ENCODE measurements around the gene MSL3B.
"Not testable (repeated sequence)": the region's sequence is repeated elsewhere in the genome, so short reads cannot be mapped to it uniquely, and the experiment has no call there.

MSL3B gene

DNA sequence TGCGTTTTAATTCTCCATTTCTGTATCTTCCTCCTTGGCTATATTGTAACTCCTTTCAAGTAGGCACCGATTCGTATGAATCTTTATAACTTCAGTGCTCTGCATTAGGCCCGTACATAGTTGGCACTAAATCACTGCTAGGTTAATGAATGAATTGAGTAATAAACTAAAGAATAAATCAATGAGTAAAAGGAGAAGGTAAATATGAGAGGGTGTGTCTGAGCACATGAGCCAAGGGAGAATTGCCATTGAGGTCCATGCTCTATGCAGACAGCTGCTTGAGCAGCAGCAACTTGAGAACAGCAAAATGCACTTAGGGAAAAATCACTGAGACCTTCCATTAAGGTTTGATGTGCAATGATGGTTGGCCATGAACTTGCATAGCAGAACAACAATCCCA is 37.8 kb upstream of the MSL3B start:
- TF ChIP-seq, protein P1, sequence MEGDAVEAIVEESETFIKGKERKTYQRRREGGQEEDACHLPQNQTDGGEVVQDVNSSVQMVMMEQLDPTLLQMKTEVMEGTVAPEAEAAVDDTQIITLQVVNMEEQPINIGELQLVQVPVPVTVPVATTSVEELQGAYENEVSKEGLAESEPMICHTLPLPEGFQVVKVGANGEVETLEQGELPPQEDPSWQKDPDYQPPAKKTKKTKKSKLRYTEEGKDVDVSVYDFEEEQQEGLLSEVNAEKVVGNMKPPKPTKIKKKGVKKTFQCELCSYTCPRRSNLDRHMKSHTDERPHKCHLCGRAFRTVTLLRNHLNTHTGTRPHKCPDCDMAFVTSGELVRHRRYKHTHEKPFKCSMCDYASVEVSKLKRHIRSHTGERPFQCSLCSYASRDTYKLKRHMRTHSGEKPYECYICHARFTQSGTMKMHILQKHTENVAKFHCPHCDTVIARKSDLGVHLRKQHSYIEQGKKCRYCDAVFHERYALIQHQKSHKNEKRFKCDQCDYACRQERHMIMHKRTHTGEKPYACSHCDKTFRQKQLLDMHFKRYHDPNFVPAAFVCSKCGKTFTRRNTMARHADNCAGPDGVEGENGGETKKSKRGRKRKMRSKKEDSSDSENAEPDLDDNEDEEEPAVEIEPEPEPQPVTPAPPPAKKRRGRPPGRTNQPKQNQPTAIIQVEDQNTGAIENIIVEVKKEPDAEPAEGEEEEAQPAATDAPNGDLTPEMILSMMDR (IDR thresholded peaks at IDR 0.05; ENCODE audit: low read depth, low read length) = no peak
- Histone ChIP-seq H3K9me3 (ENCODE audit: severe bottlenecking) (no peaks in the 10 kb centered on the region), H3K36me3 (no peaks in the 10 kb centered on the region), H3K27ac (no peak overlapping the region), H3K4me3 (ENCODE audit: low read depth, low read length) (no peak overlapping the region), H3K27me3 (ENCODE audit: insufficient read depth, low read depth, severe bottlenecking) (no peaks in the 10 kb centered on the region)
- no peak for DNase-seq

DNA sequence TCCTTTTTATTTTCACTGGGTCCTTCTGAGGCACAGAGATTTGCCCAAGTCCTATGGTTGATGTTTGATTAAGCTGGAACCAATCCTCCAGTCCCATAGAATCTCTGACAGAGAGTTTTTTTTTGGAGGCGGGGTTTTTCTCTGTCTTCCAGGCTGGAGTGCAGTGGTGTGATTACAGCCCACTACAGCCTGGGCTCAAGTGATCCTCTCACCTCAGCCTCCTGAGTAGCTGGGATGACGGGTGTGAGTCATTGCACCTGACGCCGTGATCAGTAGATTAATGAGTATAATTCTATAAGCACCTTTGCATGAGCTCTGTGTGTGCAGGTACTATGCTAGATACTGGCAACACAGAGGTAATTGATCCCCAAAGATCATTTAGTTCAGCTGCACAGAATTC is 33.7 kb upstream of the MSL3B start:
- no peaks in the 10 kb centered on the region for H3K27me3 ChIP-seq (ENCODE audit: insufficient read depth, low read depth, severe bottlenecking)
- peak; percentile 56 for DNase-seq
- TF ChIP-seq, protein P1 (IDR thresholded peaks at IDR 0.05; ENCODE audit: low read depth, low read length) = no peak

DNA sequence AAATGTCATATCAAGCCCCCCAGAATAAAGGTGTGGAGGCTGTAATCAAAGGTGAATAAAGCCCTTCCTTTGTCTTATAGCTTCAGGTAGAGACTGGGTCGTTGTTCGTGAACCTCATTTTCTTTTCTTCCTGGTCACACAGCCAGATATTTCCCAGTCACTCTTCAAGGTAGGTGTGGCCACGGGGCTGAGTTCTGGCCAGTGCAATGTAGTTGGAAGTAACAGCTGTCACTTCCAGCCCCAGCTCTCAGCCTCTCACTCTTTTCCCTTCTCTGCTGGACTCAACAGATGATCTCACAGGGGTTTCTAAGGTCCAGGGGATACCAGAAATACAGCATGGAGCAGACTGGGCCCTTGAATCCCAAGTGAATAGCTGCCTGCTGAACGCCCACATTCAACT is 33.2 kb upstream of the MSL3B start:
- Histone ChIP-seq H3K27me3 (ENCODE audit: insufficient read depth, low read depth, severe bottlenecking) (no peaks in the 10 kb centered on the region), H3K9me3 (ENCODE audit: severe bottlenecking) (no peaks in the 10 kb centered on the region), H3K36me3 (no peaks in the 10 kb centered on the region), H3K27ac (no peak overlapping the region; the same call in 1 of the 2 replicates), H3K4me3 (ENCODE audit: low read depth, low read length) (no peak overlapping the region)
- peak; percentile 33 for DNase-seq
- TF ChIP-seq, protein P1 (IDR thresholded peaks at IDR 0.05; ENCODE audit: low read depth, low read length) = no peak

More for the DNA sequence above, 33.7 kb upstream of the MSL3B start:
- no peaks in the 10 kb centered on the region for H3K9me3 ChIP-seq (ENCODE audit: severe bottlenecking)
- H3K27ac ChIP-seq = no peak overlapping the region; the same call in 1 of the 2 replicates
- no peak overlapping the region for H3K4me3 ChIP-seq (ENCODE audit: low read depth, low read length)
- no peaks in the 10 kb centered on the region for H3K36me3 ChIP-seq

DNA sequence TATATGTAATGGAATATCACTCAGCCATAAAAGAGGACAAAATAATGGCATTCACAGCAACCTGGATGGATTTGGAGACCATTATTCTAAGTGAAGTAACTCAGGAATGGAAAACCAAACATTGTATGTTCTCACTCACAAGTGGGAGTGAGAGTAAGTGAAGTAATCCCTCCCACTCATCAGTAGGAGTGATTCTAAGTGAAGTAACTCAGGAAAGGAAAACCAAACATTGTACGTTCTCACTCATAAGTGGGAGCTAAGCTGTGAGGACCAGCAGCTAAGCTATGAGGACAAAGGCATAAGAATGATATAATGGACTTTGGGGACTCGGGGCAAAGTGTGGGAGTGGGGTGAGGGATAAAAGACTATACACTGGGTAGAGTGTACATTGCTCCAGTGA is 28.1 kb upstream of the MSL3B start:
- not testable (repeated sequence) for H3K4me3 ChIP-seq (ENCODE audit: low read depth, low read length); H3K27me3 ChIP-seq (ENCODE audit: insufficient read depth, low read depth, severe bottlenecking)

DNA sequence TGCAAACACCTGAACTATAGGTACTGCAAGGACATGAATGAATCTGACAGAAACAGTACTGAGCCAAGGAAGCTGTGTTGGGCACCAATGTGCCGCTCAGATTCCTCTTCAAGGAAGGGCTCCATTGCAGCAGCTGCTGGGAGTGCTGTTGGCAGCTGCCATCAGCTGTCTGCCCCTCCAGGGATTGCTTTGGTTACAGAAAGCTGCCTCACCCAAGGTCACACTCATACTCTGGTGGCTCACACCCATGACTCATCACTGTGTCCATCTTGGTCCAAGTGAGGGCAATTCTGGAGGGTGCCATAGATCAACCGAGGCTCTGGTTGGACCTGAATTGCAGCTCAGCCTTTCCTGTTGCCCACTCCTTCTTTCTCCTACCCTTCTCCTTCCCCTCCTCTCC is 24.6 kb upstream of the MSL3B start:
- no peak for DNase-seq
- H3K27ac ChIP-seq = no peak overlapping the region; the same call in 1 of the 2 replicates
- H3K9me3 ChIP-seq (ENCODE audit: severe bottlenecking) = no peaks in the 10 kb centered on the region
- TF ChIP-seq, protein P1 (IDR thresholded peaks at IDR 0.05; ENCODE audit: low read depth, low read length) = no peak
- H3K4me3 ChIP-seq (ENCODE audit: low read depth, low read length) = no peak overlapping the region
- H3K36me3 ChIP-seq = no peaks in the 10 kb centered on the region
- no peaks in the 10 kb centered on the region for H3K27me3 ChIP-seq (ENCODE audit: insufficient read depth, low read depth, severe bottlenecking)

More for the DNA sequence above, 28.1 kb upstream of the MSL3B start:
- DNase-seq; H3K9me3 ChIP-seq (ENCODE audit: severe bottlenecking); H3K27ac ChIP-seq; H3K36me3 ChIP-seq: not testable (repeated sequence)

DNA sequence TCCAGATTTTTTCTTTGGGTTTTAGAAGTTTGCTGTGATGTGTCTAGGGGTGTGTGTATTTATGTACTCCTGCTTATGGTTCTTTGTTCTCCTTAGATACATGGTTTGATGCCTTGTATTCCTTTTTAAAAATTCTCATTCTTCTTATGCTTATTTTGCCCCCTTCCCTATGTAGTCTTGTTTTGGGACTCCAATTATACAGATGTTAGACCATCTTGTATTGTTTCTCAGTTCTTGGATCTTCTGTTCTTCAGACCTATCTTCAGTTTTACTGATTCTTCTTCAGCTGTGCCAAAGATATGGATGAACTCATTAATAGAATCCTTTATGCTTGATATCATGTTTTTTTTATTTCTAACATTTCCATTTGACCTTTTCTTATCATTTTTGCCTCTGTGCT is 14.2 kb upstream of the MSL3B start:
- H3K36me3 ChIP-seq = no peaks in the 10 kb centered on the region
- H3K9me3 ChIP-seq (ENCODE audit: severe bottlenecking) = no peaks in the 10 kb centered on the region
- H3K27ac ChIP-seq = no peak overlapping the region
- H3K27me3 ChIP-seq (ENCODE audit: insufficient read depth, low read depth, severe bottlenecking) = no peaks in the 10 kb centered on the region
- H3K4me3 ChIP-seq (ENCODE audit: low read depth, low read length) = no peak overlapping the region
- TF ChIP-seq, protein P1 (IDR thresholded peaks at IDR 0.05; ENCODE audit: low read depth, low read length) = no peak
- no peak for DNase-seq

DNA sequence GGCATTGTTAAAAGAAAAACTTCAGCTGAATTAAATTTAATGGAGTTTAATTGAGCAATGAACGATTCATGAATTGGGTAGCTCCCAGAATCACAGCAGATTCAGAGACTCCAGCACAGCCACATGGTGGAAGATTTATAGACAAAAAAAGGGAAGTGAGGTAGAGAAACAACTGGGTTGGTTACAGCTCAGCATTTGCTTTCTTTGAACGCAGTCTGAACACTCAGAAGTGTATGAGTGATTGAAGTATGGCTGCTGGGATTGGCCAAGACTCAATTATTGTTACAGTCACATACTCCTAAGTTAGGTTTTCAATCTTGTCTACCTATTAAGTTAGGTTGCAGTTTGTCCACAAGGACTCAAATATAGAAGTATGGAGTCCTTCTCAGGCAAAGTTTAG is 3.9 kb upstream of the MSL3B start:
- H3K36me3 ChIP-seq; H3K9me3 ChIP-seq (ENCODE audit: severe bottlenecking); H3K27ac ChIP-seq; H3K4me3 ChIP-seq (ENCODE audit: low read depth, low read length); DNase-seq; H3K27me3 ChIP-seq (ENCODE audit: insufficient read depth, low read depth, severe bottlenecking): not testable (repeated sequence)
